Activated T-cell treated with anti-CD3 and anti-CD28 coated beads, Interleukin-2, amount 50 U/mL, for 24 hours (primary cell): ENCODE measurements around the gene AGMAT.

ENCODE experiments used
- DNase-seq: peaks from one replicate; pipeline ENCODE4 v3.0.0-alpha.2; 2020
- H3K27ac Mint-ChIP-seq: 2 replicates; pipeline ENCODE4 v1.8.0; 2020; ENCODE audit warnings: mild to moderate bottlenecking, mixed read lengths
- H3K27me3 Mint-ChIP-seq: 2 replicates; pipeline ENCODE4 v1.8.0; 2020; ENCODE audit warnings: mixed read lengths
- H3K36me3 Mint-ChIP-seq: 2 replicates; pipeline ENCODE4 v1.8.0; 2020; ENCODE audit warnings: low read depth, mixed read lengths
- H3K4me1 Mint-ChIP-seq: 2 replicates; pipeline ENCODE4 v1.8.0; 2020; ENCODE audit warnings: low read depth, mixed read lengths
- H3K4me3 Mint-ChIP-seq: 2 replicates; pipeline ENCODE4 v1.8.0; 2020; ENCODE audit warnings: mild to moderate bottlenecking, moderate library complexity, mixed read lengths
- H3K9me3 Mint-ChIP-seq: 2 replicates; pipeline ENCODE4 v1.8.0; 2020; ENCODE audit warnings: mixed read lengths

Gene AGMAT

GRCh38 chr1:15557008-15557407 is 27.8 kb downstream of the AGMAT start:
- no peaks in the 10 kb centered on the region for H3K27me3 Mint-ChIP-seq
- DNase-seq: no peak
- H3K36me3 Mint-ChIP-seq: peaks cover 39% of the 10 kb centered on the region
- no peaks in the 10 kb centered on the region for H3K9me3 Mint-ChIP-seq
- H3K4me3 Mint-ChIP-seq: no peak overlapping the region
- no peak overlapping the region for H3K27ac Mint-ChIP-seq
- no peaks in the 10 kb centered on the region for H3K4me1 Mint-ChIP-seq

- no peak overlapping the region for H3K27ac Mint-ChIP-seq
- H3K36me3 Mint-ChIP-seq: peaks cover 53% of the 10 kb centered on the region
- H3K9me3 Mint-ChIP-seq: no peaks in the 10 kb centered on the region
Measured at GRCh38 chr1:15550573-15550972, 34.3 kb downstream of the AGMAT start.

GRCh38 chr1:15546641-15547040 is 38.2 kb downstream of the AGMAT start:
- Mint-ChIP-seq H3K27me3 (no peaks in the 10 kb centered on the region), H3K27ac (no peak overlapping the region), H3K4me1 (no peaks in the 10 kb centered on the region), H3K4me3 (no peak overlapping the region), H3K36me3 (peaks cover 89% of the 10 kb centered on the region), H3K9me3 (no peaks in the 10 kb centered on the region)
- DNase-seq: no peak

More at GRCh38 chr1:15550573-15550972, 34.3 kb downstream of the AGMAT start:
- Mint-ChIP-seq H3K4me1 (no peaks in the 10 kb centered on the region), H3K4me3 (no peak overlapping the region), H3K27me3 (no peaks in the 10 kb centered on the region)
- no peak for DNase-seq

- Mint-ChIP-seq H3K9me3 (no peaks in the 10 kb centered on the region), H3K27ac (peak overlapping the region; percentile 6), H3K4me1 (peaks cover 2% of the 10 kb centered on the region), H3K27me3 (no peaks in the 10 kb centered on the region), H3K36me3 (peaks cover 86% of the 10 kb centered on the region), H3K4me3 (no peak overlapping the region)
- DNase-seq: no peak
Measured at GRCh38 chr1:15543589-15544568, 41.0 kb downstream of the AGMAT start.

GRCh38 chr1:15543251-15543588 is 41.6 kb downstream of the AGMAT start:
- DNase-seq: no peak
- Mint-ChIP-seq H3K36me3 (peaks cover 87% of the 10 kb centered on the region), H3K9me3 (no peaks in the 10 kb centered on the region), H3K27me3 (no peaks in the 10 kb centered on the region), H3K4me1 (peaks cover 4% of the 10 kb centered on the region), H3K27ac (peak overlapping the region; percentile 6), H3K4me3 (no peak overlapping the region)

GRCh38 chr1:15542388-15543250 is 42.2 kb downstream of the AGMAT start:
- no peaks in the 10 kb centered on the region for H3K9me3 Mint-ChIP-seq
- H3K36me3 Mint-ChIP-seq: peaks cover 87% of the 10 kb centered on the region
- no peak for DNase-seq
- H3K27ac Mint-ChIP-seq: no peak overlapping the region
- peaks cover 4% of the 10 kb centered on the region for H3K4me1 Mint-ChIP-seq
- no peak overlapping the region for H3K4me3 Mint-ChIP-seq
- no peaks in the 10 kb centered on the region for H3K27me3 Mint-ChIP-seq

GRCh38 chr1:15541231-15541792 is 43.5 kb downstream of the AGMAT start:
- H3K36me3 Mint-ChIP-seq: peaks cover 91% of the 10 kb centered on the region
- no peaks in the 10 kb centered on the region for H3K27me3 Mint-ChIP-seq
- no peak for DNase-seq
- peaks cover 4% of the 10 kb centered on the region for H3K4me1 Mint-ChIP-seq
- no peaks in the 10 kb centered on the region for H3K9me3 Mint-ChIP-seq
- peak overlapping the region; percentile 0 for H3K27ac Mint-ChIP-seq
- H3K4me3 Mint-ChIP-seq: no peak overlapping the region

- Mint-ChIP-seq H3K9me3 (no peaks in the 10 kb centered on the region), H3K27me3 (no peaks in the 10 kb centered on the region), H3K4me3 (no peak overlapping the region), H3K27ac (no peak overlapping the region), H3K4me1 (peaks cover 4% of the 10 kb centered on the region), H3K36me3 (peaks cover 87% of the 10 kb centered on the region)
- DNase-seq: no peak
Measured at GRCh38 chr1:15540186-15540585, 44.7 kb downstream of the AGMAT start.

- no peak overlapping the region for H3K4me3 Mint-ChIP-seq
- no peaks in the 10 kb centered on the region for H3K9me3 Mint-ChIP-seq
- DNase-seq: no peak
- peaks cover 4% of the 10 kb centered on the region for H3K4me1 Mint-ChIP-seq
- no peak overlapping the region for H3K27ac Mint-ChIP-seq
- no peaks in the 10 kb centered on the region for H3K27me3 Mint-ChIP-seq
- H3K36me3 Mint-ChIP-seq: peaks cover 85% of the 10 kb centered on the region
Measured at GRCh38 chr1:15538771-15539170, 46.1 kb downstream of the AGMAT start.

GRCh38 chr1:15531682-15532081 is 53.2 kb downstream of the AGMAT start:
- Mint-ChIP-seq H3K9me3 (no peaks in the 10 kb centered on the region), H3K27me3 (no peaks in the 10 kb centered on the region), H3K36me3 (peaks cover 53% of the 10 kb centered on the region), H3K27ac (peak overlapping the region; percentile 53), H3K4me1 (peaks cover 36% of the 10 kb centered on the region), H3K4me3 (no peak overlapping the region)
- DNase-seq: no peak

- peaks cover 48% of the 10 kb centered on the region for H3K36me3 Mint-ChIP-seq
- H3K4me1 Mint-ChIP-seq: peaks cover 41% of the 10 kb centered on the region
- no peaks in the 10 kb centered on the region for H3K9me3 Mint-ChIP-seq
- H3K27ac Mint-ChIP-seq: no peak overlapping the region
- no peaks in the 10 kb centered on the region for H3K27me3 Mint-ChIP-seq
- DNase-seq: no peak
- no peak overlapping the region for H3K4me3 Mint-ChIP-seq
Measured at GRCh38 chr1:15531003-15531402, 53.8 kb downstream of the AGMAT start.

- H3K4me3 Mint-ChIP-seq: peak within 1 kb of the TSS; percentile 91
- H3K4me1 Mint-ChIP-seq: peaks cover 58% of the 10 kb centered on the region
- no peaks in the 10 kb centered on the region for H3K9me3 Mint-ChIP-seq
- peak within 1 kb of the TSS; percentile 100 for H3K27ac Mint-ChIP-seq
- peak; percentile 95 for DNase-seq
- H3K27me3 Mint-ChIP-seq: no peaks in the 10 kb centered on the region
- H3K36me3 Mint-ChIP-seq: peaks cover 18% of the 10 kb centered on the region
Measured at GRCh38 chr1:15526490-15527339, 58.1 kb downstream of the AGMAT start, which contains the start of gene DNAJC16. Gene DNAJC16, plus strand, starts transcription at chr1:15526848. Its CDS starts 2,258 bp downstream, at chr1:15529106.

GRCh38 chr1:15526021-15526489 is 58.8 kb downstream of the AGMAT start:
- Mint-ChIP-seq H3K27me3 (no peaks in the 10 kb centered on the region), H3K27ac (peak overlapping the region; percentile 100), H3K4me3 (peak overlapping the region; percentile 91), H3K9me3 (no peaks in the 10 kb centered on the region), H3K36me3 (peaks cover 13% of the 10 kb centered on the region), H3K4me1 (peaks cover 59% of the 10 kb centered on the region)
- DNase-seq: no peak
